Fibroblast of skin of scalp (primary cell): Measurements from ENCODE around the gene PLEKHM1.
"Not testable (repeated sequence)": the region's sequence is repeated elsewhere in the genome, so short reads cannot be mapped to it uniquely, and the experiment has no call there.

Source experiments
- DNase-seq: peaks from one replicate; pipeline ENCODE4 v3.0.0-alpha.2; 2013

PLEKHM1 gene

DNA sequence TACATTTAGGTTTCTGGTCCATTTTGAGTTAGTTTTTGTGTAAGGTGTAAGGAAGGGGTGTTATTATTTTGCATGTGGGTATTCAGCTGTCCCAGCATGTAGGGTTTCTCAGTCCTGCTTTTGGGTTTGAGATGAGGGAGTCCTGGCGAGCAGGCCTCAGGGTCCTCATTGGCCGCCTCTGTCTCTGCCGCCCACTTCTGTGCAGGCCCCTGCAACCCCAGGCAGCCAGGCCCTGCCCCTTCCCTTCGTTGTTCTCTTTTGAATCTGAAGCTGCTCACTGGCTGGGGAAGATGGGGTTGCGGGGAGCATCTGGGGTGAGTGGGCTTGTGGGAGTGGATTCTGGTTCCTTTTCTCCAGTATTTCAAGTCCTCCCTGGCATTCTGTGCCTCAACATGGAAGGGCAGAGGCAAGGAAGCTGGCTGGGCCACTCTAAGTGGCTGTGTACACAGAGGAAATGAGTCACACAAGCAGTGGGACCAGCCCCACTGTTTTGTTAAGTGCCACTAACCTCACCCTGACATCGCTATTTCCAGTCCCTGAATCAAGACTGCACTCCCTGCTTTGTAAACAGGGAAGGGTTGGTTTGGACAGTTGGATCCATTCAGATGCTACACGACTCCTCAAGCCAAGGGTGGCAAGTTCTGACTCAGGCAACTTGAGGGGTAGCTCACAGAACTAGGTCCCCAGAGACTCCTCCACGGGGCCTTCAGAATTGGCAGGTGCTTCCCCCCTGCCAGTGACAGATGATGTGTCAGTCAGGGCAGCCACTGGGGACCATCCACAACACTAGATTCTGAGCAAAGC lies 28.8 kb downstream of the PLEKHM1 start:
- DNase-seq = peak; percentile 51

DNA sequence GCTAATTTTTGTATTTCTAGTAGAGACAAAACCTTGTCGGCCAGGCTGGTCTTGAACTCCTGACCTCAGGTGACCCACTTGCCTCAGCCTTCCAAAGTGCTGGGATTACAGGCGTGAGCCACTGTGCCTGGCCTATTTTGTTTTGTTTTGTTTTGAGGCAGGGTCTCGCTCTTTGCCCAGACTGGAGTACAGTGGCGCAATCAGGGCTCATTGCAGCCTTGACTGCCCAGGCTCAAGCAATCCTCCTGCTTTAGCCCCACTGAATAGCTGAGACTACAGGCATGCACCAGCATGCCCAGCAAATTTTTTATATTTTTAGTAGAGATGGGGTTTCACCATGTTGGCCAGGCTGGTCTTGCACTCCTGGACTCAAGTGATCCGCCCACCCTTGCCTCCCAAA lies 30.1 kb downstream of the PLEKHM1 start:
- not testable (repeated sequence) for DNase-seq

DNA sequence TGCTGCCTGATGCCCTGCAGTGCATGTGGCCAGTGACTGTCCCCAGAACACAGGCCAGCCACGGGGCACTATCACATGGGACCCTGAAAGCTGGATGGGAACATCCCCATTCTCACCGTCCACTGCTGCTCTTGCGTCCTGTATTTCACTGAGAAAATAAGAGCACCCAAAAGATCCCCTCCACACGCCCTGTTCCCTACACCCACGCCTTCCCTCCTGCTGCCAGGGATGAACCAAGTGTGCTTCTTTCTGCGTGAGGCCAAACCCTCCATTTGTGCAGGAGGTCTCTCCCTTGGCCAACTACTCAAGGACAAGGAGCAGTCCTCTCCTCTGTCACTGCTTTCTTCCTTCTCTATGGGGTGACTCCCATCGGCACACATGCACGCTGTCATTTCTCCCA lies 36.2 kb downstream of the PLEKHM1 start:
- DNase-seq = not testable (repeated sequence)

DNA sequence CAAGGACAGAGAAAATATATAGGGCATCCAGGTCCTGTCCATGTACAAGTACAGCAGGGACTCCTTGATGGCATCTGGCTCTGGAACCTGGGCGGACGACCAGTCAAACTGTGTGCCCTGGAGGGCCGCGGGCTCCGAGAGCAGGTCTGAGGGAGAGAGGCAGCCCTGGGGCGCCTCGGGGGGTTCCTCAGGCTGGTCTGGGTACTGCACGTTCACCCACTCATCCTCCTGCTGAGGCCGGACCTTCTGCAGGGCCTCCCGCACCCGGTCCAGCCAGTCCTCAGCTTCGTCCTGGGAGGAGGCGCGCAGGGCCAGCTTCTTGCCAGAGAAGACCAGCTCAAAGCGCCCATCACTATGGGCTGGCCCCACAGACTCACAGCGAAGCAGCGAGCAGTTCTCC lies 36.8 kb downstream of the PLEKHM1 start:
- DNase-seq = not testable (repeated sequence)

DNA sequence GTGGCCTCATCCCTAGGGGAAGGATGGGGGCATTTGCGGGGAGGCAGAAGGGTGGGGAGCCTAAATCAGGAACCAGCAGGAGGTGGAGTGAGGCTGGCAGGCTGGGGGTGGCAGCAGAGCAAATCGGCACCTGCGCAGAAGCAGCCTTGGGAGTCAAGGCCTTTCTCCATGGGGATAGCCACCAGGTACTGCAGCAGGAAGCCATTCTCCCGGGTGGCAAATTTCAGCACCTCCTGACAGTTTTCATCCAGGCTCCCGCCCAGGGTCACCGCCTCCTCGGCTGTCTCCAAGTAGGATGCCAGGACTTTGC lies 37.3 kb downstream of the PLEKHM1 start:
- DNase-seq = not testable (repeated sequence)

DNA sequence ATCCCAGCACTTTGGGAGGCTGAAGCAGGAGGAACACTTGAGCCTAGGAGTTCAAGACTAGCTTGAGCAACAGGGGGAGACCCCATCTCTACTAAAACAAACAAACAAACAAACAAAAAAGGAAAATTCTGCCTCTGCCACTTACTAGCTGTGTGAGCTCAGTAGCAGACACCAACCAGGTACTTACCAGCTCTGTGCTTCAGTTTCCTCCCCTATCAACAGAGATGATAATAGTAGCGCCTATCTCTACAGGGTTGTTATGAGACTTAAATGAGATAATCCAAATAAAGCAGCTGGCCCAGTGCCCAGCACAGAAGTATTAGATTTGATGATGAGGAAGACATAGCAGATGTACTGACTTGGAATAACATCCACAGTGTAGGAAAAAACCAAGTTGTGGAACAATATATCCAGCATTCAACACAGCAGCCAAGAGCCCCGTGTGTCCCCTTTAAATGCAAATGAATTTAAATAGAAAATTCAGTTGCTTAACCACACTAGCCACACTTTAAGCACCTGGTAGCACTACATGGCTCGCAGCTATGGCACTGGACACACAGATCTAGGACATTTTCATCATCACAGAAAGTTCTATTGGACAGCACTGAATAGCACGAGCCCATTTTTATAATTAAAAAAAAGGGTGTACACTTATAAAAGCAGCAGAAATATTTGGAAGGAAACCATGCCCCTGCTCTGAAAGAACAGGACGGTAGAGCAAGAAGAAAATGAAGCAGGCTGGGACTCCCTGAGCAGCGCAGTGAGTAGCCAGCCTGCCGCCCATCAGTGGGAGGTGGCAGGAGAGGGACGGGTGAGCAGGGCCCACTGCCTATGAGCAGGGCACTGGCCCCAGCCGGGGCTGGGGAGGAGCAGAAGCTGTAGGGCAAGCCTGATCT lies 37.9 kb downstream of the PLEKHM1 start:
- not testable (repeated sequence) for DNase-seq

DNA sequence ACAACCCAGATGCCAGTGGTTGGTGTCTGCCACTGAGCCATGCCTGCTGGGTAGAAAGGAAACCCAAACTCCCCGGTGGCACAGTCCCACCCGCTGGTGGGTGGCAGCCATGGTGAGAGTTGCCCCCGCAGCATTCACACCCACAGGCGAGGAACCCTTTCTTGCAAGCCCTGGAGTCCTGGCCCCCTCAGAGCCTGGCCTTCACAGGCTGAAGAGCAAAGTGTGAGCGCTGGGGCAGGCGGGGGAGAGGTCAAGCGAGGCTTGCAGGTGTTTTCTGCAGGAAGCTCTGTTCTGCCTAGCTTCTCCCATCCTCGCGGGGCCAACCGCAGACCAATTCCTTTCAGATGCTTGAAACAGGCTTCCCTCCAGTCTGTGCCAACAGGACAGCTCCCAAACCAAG lies 38.9 kb downstream of the PLEKHM1 start:
- not testable (repeated sequence) for DNase-seq

DNA sequence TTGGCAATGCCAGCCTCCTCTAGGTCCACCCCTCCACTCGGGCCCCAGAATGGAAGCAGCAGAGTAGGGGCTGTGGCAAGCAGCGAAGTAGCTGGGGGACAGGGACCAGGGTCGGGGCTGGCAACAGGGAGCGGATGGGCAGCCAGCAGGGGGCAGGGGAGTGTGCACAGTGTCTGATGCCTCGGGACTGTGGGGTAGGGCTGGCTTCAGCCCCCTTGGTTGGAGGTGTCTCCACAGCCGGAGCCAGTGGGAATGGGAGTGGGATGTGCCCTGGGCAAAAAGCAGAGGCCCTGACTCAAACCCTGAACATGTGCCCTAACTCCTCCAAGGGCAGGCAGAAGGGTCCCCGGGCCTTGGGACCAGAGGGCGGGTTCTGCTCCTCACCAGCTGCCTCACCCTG lies 39.4 kb downstream of the PLEKHM1 start:
- DNase-seq = no peak

DNA sequence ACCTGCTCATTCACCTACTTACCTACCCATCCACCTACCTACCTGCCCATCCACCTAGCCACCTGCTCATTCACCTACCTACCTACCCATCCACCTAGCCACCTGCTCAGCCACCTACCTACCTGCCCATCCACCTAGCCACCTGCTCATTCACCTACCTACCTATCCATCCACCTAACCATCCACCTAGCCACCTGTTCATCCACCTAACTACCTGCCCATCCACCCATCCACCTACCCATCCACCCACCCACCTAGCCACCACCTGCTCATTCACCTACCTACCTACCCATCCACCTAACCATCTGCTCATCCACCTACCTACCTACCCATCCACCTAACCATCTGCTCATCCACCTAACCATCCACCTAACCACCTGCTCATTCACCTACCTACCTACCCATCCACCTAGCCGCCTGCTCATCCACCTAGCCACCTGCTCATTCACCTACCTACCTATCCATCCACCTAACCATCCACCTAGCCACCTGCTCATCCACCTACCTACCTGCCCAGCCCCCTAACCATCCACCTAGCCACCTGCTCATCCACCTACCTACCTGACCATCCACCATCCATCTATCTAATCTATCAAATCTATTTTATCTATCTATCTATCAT lies 40.7 kb downstream of the PLEKHM1 start:
- not testable (repeated sequence) for DNase-seq

DNA sequence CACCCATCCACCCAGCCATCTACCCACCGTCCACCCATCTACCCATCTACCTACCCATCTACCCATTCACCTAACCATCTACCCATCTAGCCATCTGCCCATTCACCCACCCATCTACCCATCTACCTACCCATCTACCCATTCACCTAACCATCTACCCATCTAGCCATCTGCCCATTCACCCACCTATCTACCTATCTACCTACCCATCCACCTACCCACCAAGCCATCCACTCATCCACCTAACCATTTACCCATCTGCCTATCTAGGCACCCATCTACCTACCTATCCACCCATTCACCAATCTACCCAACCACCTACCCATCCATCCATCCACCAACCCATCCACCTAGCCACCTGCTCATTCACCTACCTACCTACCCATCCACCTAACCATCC lies 41.3 kb downstream of the PLEKHM1 start:
- DNase-seq = not testable (repeated sequence)

DNA sequence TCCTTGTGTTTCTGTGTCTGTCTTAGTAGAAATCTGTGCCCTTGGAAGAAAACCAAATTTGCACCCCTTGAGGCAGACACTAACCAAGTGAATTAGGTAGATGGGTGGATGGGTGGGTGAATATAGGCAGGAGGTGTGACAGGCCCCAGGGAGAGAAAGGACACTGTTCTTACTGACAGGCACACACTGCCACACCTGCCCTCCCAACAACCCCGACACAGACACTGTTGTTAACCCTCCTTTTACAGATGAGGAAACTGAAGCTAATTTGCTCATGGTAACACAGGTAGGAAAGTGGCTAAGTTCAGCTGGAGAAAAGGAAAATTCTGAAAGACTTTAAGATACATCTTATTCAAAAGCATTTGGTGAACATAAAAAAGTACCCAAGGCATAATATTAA lies 42.0 kb downstream of the PLEKHM1 start:
- DNase-seq = not testable (repeated sequence)

DNA sequence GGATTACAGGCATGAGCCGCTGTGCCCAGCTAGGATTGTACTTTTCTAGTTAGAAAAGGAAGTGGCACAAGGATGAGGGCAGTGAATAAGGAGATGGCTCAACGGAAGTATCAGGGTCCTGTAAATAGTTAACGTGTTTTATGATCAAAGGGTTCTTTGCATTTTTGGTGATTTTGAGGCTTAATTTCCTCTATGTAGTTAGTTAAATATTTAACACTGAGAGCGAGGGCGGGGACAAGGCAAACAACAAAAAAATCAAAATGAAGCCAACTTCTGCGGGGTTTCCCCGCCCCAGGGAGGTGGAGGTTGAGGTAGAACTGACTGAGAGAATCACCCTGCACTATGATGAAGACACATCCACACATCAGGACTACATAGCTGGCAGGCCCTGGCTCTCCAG lies 42.5 kb downstream of the PLEKHM1 start:
- not testable (repeated sequence) for DNase-seq

DNA sequence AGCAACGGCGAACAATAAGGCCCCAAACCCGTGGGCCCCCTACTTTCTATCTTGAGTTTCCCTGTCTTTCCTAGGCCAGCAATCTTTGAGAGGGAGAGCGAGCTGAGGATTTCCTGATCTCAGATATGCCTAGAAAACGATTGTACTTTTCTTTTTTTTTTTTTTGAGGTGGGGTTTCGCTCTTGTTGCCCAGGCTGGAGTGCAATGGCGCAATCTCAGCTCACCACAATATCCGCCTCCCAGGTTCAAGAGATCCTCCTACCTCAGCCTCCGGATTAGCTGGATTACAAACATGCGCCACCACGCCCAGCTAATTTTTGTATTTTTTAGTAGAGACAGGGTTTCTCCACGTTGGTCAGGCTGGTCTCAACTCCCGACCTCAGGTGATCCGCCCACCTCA lies 42.9 kb downstream of the PLEKHM1 start:
- DNase-seq = not testable (repeated sequence)

DNA sequence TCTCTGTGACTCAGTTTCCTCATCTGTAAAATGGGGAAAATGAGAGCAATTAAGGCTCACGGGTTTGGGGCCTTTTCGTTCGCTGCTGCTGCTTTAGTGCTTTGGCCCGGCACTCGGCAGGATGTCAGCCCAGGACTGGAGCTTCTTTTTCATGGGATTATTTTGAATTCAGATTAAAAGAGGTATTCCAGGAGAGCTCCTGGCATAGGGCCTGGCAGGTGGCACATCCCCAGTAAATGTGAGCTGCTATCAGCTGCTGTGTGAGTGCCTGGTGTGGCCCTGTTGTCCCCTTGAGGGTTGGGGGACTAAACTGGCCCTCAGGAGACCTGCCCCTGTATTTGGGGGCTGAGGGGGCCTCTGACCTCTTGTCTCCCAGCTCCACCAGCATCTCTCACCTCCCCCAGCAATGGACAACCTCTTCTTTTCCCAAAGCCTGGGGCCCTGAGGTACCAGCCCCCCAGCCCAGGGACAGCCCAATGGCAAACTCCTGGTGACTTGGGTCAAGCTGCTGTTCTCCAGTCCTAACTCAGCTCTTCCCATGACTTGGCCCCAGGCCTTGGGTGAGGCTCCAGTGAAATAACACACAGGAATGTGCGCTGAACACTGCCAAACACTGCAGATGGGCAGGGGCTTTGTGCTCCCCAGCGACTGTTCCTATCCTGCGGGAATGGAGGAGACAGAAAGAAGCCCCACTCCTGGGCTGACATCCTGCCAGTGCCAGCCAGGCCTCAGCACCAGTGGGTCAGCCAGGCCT lies 43.5 kb downstream of the PLEKHM1 start:
- not testable (repeated sequence) for DNase-seq

DNA sequence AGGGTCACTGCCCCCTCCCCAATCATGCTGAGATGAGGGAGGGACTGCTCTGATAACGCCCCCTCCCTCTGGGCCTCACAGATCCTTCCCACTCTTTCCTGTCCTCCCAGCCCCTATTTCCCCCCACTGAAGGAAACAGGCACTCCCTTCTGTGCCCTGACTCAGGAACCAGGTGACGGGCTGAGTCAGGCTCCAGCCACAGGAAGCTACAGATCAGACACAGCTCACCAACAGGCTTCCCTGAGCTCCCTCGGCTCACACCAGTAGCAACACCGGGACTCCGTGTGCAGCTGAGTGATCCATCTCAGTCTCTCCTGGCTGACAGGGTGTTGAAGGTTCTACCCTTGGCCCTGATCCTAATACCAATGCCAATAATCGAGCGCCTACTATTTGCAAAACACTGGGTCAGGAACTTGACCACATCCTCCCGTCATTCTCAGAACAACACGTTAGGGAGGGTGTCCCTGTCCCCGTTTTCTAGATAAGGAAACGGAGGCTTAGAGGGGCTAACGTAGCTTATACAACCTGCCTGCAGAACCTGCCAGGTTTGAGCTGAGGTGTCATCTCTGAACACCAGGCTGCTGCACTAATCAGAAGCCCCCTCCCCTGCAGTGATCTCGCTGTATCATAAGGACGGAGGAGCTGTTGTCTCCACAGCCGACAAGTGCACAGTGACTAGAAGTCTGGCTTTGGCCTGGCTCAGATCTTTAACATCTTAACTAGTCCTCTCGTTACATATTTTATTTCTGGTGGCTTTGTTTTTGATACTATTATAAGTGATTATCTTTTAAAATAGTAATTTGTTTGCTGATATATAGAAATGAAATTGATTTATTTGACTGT lies 44.4 kb downstream of the PLEKHM1 start:
- DNase-seq = not testable (repeated sequence)

DNA sequence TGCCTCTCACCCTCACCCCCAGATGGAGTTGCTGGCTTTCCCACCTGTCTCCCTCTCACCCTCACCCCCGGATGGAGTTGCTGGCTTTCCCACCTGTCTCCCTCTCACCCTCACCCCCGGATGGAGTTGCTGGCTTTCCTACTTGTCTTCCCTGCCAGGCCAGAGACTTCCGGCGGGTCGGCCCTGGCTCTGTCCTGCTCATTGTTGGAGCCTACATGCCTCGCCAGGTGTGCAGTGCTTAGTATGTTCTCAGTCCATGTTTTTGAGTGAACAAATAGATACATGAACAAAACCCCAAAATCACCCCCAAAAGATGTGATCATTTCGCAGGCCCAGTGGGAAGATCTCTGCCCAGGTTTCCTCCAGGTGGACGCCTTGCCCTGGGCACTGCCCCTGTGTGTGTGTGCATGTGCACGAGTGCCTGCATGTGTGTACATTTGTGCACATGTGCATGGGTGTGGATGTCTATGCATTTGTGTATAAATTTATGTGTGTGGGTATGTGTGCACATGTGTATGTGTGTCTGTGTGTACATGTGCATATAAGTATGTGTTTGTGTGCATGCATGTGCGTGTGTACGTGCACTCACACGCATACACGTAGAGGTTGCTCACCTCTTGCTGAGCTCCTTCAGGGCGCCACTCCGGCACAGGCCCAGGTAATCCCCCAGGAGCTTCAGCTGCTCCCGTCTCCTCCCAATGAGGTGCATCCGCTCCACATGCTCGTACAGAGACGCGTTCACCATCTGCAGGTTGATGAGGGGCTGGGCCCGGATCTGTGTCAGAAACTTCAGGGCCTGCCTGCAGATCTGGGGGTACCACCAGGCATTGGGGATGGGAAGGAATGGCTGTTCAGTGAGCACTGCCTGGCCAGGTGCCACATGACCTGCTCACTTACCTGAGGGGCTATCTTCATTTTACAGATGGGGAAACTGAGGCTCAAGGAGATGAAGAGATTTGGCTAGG lies 45.4 kb downstream of the PLEKHM1 start:
- not testable (repeated sequence) for DNase-seq

DNA sequence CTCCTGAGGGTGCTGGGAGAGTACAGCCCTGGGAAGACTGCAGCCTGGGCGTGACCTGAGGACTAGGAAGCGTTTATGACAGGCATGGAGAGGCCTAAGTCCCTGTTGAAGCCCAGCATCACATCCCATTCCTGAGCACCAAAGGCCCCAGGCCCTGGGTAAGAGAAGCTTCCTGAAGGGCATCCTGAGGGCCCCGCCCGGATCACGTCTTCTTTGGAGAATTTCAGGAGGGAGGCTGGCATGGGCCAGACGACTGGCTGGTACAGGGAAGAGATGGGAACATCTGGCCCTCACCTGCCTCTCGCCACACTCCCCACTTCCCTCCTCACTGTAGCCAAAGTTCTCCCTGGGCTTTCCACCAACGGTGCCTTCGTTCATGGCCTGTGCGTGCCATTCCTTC lies 46.2 kb downstream of the PLEKHM1 start:
- not testable (repeated sequence) for DNase-seq

DNA sequence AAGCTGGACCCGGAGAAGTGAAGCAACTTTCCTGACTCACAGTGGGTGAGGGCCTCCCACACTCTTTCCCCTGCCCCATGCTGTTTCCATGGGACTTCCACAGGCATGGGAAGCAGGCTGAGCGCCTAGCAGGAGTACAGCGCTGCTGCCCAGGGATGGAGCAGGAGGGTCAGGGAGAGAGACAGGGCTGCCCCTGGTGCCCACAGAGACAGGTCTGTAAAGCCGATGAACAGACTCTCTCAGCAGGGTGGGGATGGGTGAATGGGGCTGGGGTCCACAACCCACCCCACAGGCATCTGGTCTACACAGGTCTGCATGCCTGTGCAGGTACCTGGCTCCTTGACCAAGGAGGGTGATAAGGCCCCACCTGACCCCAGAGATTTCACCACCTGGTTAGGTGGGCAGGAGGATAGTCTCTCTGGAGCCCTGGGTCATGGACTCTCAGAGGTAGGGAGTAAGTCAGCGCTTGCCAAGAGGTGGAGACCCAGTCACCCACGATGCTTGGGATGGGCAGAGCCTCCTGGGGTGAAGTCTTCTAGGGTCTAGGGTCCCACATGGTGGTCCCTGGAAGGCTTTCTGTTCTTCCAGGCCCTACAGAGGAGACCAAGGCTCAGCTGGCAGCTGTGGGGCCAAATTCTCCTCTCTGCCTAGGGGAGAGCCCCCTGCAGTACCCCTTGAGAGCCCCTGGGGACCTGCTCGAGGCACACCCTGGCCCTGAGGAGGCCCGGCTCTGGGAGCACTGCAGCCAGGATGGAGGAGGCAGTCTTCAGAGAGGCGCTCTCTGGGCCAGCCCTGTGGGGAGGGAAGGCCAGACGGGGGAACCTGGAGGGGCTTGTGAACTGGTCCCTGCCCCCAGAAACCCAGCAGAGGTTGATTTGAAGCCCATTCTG lies 46.9 kb downstream of the PLEKHM1 start:
- DNase-seq = not testable (repeated sequence)
